Endometrial microvascular endothelial cells (primary cell): Measurements from ENCODE around the gene TADA2B. TPM values are rescaled to one million over a fixed set of nuclear protein-coding genes. Genes with fewer than 3 reads are reported as not detected.

ENCODE experiments used
- in situ Hi-C: cut with HindIII; loops from 2 replicates; pipeline ENCODE4 v1.10.0; 2017; ENCODE audit warnings: low sequenced_read_pairs, low pct_unique_long_range_greater_than_20kb; ENCODE audit errors: inconsistent ontology term
- total RNA-seq: library from RNA; depleted of rRNA; stranded (reverse); fragments of >200 nt; gene quantifications from one replicate; pipeline ENCODE4 v1.2.3, GENCODE V29; 2015; ENCODE audit errors: inconsistent ontology term

TADA2B gene, protein sequence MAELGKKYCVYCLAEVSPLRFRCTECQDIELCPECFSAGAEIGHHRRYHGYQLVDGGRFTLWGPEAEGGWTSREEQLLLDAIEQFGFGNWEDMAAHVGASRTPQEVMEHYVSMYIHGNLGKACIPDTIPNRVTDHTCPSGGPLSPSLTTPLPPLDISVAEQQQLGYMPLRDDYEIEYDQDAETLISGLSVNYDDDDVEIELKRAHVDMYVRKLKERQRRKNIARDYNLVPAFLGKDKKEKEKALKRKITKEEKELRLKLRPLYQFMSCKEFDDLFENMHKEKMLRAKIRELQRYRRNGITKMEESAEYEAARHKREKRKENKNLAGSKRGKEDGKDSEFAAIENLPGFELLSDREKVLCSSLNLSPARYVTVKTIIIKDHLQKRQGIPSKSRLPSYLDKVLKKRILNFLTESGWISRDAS
- 9.8 TPM for total RNA-seq

DNA sequence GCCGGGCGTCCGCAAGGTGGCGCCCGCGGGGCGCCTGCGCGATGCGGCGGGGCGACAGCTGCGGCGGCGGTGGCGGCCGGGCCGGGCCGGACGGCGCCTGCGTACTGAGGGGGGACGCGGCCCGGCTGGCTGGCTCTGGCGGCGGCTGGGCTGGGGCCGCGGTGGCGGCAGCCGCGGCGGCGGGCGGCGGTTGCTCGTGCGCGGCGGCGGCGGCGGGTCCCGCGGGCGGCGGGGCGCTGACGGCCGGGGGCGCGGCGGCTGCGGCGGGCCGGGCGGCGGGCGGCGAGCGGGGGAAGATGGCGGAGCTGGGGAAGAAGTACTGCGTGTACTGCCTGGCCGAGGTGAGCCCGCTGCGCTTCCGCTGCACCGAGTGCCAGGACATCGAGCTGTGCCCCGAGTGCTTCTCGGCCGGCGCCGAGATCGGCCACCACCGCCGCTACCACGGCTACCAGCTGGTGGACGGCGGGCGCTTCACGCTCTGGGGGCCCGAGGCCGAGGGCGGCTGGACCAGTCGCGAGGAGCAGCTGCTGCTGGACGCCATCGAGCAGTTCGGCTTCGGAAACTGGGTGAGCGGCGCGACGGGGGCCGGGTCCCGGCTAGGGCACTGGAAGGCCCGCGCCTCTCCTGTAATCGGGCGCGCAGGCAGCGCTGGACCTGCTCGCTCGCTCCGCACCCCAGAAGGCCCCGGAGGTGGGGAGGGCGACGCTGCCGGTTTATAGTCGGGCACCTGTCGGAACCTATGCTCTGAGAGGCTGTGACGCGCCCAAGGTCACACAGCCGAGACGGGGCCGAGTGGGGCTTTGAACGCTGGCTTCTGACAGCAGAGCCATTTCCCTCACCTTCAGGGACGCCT is at the start of gene TADA2B:
TADA2B (plus strand) TSS at position 89 of the 853 bp plus-strand sequence; CDS start at position 297, 208 bp downstream.
- in situ Hi-C loops: no loop called here

DNA sequence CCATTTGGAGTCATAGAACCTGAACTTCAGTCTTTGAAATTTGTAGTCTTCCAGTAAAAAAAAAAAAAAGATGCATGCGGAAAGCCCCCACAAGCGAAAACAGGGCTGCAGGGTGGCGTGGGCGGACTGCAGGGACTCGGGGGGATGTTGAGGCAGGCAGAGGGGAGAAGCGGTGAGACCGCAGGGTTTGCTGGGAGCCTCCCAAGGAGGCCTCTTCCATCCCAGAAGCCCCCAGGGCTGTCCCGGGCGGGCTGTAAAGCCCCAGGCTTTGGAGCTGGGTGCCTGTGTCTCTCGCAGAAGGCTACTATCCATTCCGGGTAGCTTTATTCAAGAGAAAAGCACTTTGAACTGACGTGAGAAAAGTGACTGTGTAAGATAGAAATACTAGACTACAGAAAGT is 46.7 kb upstream of the TADA2B start:
- in situ Hi-C loops: no loop called here

DNA sequence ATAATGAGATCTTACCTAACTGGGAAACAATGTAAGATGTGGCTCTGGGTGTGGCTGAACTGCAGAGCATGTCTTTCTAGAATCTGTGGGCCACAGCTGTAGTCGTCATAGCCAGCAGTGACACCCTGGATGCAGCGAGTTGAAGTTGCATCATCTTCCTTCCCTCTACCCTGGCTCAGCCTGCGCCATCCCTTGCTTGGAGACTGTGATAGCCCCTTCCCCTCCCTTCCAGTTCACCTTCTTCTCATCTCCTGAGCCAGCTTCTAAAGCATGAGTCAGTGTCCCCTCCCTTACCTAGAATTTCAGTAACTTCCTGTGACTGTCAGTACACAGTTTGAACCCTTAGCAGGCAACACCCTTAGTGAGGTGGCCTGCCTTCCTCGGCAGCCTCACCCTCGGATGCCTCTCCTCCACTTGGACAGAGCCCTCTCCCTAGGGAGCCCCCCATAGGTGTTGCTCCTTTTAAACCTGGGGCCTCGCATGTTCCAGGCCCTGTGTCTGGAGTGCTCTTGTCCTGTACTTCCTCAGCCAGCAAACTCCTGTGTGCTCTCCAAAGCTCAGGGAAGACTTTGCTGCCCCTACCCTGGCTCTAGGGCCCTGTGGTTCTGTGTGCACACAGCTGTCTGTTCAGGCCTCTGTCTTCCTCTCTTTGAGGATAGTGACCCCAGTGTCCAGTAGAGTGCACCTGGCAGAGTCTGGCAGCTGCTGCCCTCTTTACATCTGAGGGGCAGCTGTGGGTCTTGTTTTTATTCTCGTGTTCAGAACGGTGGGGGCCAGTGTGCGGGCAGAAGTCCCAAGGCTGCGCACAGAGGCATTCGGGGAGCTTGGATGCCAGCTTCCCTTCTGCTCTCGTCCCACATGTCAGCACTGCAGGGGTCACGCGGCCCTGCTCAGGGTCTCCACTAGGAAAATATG is 43.7 kb upstream of the TADA2B start:
- in situ Hi-C loops: no loop called here

DNA sequence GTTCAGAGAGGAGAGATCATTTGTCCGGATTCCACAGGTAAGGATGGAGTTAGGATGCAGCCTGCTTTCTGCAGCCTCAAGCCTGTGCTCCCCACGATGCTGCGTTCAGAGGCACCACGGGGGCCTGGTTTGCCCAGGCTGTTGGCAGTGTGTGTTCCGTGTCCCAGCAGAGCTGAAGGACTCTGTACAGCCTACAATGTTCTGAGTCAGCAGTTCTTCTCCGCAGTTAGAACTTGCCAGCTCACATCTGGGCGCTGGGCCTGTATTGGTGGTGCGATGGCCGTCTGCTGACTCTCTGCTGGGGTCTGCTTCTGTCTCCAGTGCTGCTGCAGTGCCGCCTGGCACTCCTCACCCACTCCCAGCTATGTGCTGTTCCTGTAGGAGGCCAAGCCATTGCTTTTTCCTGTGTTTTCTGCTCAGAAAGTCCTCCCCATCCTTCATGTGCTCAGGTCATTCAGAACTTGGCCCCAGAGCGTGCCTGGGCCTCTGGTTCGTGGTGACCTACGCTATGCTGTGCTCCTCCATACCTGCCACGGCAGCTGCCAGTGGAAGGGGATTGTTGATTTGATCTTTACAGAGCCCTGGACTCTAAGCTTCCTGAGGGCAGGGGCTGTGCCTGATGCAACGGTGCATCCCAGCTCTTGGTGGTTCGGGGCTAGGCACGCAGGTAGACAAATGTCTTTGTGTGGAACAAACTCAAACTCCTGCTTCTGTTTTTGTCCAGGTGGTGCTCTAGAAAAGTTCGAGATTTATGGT is 42.6 kb upstream of the TADA2B start:
- in situ Hi-C loops: no loop called here

DNA sequence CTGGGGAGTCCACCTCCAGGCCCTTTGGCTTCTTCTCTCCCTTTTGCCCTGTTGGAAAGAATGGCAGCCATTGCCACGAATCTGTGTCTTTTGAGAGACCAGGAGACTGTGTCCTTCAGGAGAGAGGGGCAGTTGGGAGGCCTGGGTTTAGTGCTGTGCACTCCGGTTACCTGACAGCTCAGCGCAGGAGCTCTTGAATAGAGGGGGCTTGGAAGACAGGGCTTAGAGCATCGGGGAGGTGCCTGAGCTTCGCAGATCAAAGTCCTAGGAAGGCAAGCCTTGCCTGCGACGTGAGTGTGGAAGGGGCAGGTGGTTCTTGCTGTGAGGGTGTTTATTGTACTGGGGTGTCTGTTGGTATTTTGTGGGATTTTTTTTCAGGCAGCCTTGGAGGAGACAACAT is 41.9 kb upstream of the TADA2B start:
- in situ Hi-C loops: no loop called here

DNA sequence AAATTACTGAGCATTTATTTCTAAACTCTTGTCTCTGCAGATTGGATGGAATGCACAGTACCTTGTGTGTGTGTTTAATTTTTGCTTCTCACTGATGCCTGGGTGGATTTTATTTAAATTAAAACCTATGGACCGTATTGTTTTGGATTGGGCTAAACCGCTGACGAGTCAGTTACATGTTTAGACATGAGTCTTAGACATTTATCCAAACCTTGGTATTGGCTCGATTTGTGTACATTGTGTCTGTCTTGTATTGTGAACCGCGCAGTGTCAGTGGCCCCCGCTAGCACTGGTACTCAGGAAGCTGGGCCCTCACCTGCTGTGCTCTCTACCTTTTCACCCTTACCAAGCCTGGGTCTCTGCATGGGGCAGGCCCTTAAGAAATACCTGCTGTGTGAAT is 40.8 kb upstream of the TADA2B start:
- in situ Hi-C loops: no loop called here

DNA sequence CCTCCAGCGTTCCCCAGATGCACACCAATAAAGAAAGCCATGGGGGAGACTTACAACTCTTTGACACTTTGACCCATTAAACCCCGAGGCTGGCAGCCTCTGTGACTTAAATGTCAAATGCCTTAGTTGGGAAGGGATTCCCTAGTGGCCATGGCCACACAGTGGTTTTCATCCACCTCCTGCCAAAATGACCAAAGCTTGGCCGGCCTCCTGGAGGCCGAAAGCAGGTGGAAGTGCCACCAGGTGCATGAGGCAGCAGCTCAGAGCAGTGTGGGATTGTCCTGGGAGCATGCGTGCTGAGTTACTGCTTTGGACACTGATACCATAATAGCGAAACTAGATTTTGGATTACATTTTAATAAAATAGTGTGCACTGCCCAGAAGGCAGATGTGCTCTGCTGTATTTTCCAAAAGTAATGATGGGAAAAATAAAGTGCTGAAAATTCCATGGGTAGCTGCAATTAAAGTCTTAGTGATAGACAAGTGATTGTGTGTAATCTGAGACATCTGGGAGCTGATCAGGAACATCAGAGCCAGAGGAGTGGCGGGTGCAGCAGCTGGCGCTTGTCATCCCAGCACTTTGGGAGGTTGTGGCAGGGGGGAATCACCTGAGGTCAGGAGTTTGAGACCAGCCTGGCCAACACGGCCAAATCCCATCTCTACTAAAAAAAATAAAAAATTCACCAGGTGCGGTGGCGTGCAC is 39.8 kb upstream of the TADA2B start:
- in situ Hi-C loops: no loop called here

DNA sequence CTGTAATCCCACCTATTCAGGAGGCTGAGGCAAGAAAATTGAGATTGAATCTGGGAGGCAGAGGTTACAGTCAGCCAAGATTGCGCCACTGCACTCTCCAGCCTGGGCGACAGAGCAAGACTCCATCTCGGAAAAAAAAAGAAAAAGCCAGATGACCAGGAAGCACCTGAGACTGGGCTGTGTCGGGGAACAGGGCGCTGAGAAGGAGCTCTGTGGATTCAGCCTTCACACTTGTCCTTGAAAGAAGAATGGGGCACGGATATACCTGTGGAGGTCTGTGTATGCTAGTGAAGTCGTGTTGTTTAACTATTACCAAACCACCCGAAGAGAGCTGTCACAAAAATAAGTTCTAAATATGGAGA is 39.3 kb upstream of the TADA2B start:
- in situ Hi-C loops: no loop called here

DNA sequence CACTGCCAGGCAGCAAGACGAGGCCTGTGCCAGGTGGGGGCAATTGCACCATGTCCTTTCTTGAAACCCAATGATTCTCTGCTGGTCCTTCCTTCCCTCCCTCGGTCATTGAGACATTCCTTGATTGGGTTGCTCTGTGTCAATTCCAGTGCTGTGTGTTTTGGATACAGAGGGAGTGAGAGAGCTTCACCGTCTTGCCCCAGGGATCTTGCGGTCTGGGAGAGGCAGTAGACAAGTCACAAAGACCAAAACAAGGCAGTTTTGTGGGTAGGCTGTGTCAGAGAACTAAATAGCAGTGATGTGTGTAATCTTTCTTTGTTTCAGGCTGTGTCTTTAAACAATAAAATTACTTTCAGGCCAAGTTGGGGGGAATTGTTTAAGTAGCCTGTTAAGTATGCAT is 38.8 kb upstream of the TADA2B start:
- in situ Hi-C loops: no loop called here

DNA sequence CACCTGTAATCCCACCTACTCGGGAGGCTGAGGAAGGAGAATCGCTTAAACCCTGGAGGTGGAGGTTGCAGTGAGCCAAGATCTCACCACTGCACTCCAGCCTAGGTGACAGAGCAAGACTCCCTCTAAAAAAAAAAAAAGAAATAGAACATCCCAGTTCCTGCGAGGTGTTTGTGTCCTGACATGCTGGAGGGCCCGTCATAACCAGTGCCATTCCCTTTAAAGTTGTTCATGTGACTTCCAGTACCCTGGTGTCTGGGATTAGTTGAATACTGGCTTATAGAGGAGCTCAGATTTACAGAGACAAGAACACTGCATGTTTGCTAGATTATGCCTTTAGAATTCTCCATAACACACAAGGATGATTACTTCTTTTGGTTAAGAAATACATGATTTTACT is 37.6 kb upstream of the TADA2B start:
- in situ Hi-C loops: no loop called here

DNA sequence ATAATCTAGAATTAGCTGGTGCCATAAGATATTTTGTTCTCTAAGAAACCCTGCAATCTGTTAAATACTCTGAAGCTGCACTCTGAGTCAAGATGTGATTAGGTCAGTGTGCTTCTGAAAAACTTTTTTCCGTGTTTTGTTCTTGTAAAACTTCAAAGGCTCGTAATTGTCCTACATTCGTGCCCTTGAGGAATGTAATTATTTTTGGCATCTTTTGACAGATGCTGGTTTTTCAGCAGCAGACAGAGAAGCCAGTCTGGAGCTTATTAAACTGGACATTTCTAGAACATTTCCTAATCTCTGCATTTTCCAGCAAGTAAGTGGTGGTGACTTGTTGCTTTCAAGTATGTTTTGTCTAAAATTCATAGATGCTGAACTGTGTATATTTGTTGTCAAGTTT is 36.8 kb upstream of the TADA2B start:
- in situ Hi-C loops: no loop called here

DNA sequence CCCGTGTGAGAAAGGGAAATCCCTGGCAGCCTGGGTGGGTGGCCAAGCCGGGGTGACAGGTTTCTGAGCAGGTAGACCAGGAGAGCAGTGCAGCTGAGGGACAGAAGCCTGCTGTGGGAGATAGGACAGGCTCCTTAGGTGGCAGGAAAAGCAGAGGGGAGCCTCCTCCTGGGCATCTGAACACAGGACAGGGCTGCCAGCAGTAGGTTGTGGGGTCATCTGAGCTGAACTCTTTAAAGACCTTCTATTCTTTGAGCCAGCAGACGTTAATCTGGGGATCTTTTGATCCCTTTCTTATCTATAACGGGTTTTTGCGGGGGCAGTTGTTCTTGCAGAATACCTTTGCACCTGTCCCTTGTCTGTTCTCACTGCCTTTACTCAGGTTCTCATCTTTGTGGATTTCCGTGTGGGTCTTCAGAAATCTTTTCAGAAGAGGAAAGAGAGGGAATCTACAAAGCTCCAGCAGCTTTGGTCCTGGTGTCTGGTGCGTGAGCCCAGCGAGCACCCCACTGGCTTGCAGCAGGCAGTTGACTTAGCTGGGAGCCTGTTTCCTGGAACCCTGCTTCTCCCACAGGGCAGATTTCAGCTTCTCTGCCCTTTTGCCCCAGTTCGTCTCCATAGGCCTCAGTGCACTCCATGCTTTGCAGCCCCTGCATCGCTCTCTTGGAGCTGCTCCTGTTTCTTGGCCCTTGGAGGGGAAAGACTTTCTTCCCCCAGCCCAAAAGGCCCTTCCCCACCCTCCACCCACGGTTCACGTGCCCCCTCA is 35.8 kb upstream of the TADA2B start:
- in situ Hi-C loops: no loop called here

DNA sequence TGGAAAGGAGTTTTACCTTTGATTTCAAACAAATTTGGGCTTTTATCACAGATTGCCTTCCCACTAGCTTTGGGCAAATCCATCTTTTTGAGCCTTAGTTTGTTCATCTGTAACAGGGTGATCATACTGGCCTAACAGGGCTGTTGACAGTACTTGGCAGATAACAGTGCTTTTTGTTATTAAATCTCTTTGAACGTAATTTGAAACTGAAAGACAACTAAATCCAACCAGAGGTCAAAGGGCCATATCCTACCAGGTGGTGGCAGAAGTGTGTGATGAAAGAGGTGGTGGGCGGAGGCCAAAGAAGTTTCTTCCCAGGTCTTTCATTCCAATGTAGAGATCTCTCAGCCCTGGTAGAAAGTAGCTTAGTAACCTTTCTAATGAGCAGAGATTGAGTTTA is 35.2 kb upstream of the TADA2B start:
- in situ Hi-C loops: no loop called here

DNA sequence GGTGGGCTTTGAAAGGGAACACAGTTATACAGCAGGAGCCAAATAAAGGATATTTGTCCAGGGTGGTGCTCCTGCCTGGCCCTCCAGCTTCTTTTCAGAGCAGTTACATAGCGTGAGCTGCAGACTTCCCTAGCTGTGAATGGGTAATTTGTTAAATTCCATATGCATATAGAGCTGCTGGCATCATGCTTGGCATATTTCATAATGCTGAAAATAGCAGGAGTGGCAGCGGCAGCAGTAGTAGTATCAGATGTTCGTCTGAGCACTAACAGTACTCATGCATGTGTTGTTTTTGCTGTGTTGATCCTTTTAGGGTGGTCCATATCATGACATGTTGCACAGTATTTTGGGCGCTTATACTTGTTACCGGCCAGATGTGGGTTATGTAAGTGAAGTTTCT is 33.6 kb upstream of the TADA2B start:
- in situ Hi-C loops: no loop called here

DNA sequence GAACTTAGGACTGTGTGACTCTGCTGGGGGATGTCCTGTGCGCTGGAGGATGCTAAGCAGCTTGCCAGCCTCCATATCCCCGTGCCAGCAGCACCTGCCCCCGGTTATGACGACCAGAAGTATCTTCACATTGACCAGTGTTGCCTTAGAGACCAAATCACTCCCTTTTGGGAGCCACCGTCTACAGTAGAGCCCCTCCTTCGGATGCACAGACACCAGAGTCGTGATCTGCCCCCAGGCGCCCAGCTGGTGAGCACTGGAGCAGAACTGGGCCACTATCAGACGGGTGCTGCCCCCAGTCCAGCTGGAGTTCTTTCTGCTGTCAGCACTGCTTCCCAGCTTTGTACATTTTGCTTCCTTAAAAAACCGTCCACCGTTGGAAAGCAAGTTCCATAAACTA is 30.0 kb upstream of the TADA2B start:
- in situ Hi-C loops: no loop called here

DNA sequence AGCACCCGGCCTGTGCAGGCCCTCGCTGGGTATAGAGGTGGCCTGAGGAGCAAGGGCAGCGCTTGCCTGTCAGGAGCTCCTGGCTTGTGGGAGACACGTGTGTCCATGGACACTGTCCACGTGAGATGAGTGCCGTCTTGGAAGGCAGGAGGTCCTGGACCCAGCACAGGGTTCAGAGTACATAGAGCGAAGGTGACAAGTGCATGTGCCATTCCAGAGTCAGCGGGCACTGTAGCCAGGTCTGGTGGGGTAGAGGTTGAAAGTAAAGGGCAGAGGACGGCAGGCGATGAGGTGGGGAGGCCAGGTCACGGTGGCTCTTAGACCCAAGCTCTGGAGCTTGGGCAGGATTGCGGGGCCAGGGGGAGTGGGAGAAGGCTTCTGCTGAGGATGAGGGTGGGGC is 28.4 kb upstream of the TADA2B start:
- in situ Hi-C loops: no loop called here

DNA sequence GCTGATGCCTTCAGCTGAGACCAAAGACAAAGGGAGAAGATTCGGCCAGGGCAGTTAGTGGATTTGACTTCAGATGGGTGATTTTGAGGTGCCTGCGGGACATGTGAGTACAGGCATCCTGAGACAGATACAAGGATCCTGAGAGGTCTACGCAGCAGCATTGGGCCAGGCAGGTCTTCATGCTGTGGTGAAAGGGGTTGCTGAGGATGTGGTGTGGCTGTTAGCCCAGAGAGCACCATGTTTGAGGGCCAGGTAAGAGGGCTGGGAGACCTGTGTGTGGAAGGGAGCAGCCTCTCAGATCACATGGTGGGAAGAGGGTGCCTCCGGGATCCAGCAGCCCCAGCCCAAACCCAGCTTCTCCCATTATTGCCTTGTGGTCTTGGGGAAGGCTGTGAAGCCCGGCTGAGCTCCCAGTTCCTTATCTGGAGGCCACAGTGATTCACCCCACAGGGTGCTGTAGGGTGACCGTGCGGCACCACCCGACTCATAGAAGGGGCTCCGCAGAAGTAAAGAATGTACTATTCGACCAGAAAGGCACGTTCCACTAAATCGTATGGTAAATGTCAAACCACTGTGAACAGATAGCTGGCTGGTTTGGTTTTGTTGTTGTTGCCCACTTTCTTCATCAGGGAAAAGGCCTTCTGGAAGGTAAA is 27.7 kb upstream of the TADA2B start:
- in situ Hi-C loops: no loop called here
